Measurements from ENCODE around the gene DEFB121. TPM values are rescaled to one million over a fixed set of nuclear protein-coding genes. Genes with fewer than 3 reads are reported as not detected.
"Not testable (repeated sequence)": the region's sequence is repeated elsewhere in the genome, so short reads cannot be mapped to it uniquely, and the experiment has no call there.

The DEFB121 gene
- total RNA-seq, 4 donors from 2014 or later = not detected

GRCh38 chr20:31426891-31427551, 21.0 kb upstream of the DEFB121 start:
- DNase-seq; H3K9me3 ChIP-seq; H3K4me1 ChIP-seq; H3K36me3 ChIP-seq; intact Hi-C loops (cut with DNase I; ENCODE audit: low total_unique reads); in situ Hi-C loops (cut with MboI; ENCODE audit: low pct_ligation_motif_present in 1 of 4, low pct_unique_long_range_greater_than_20kb in 1 of 4, low sequenced_read_pairs in 3 of 4); H3K4me3 ChIP-seq; H3K27ac ChIP-seq; H3K27me3 ChIP-seq: not testable (repeated sequence)
- 92% methylated on average over 5 of the region's 48 CpGs; no CpG with 5 or more reads in 1 of the 2 donors for WGBS, 2 donors (ENCODE audit: low coverage in 1 of 2)

- Histone ChIP-seq H3K36me3 (no peaks in the 10 kb centered on the region), H3K4me1 (no peaks in the 10 kb centered on the region), H3K9me3 (no peaks in the 10 kb centered on the region), H3K4me3 (no peak overlapping the region), H3K27me3 (no peaks in the 10 kb centered on the region), H3K27ac (no peak overlapping the region)
- no peak for TF ChIP-seq POLR2A (IDR thresholded peaks at IDR 0.05)
- no peak for TF ChIP-seq EP300 (IDR thresholded peaks at IDR 0.05; ENCODE audit: low read depth)
- TF ChIP-seq POLR2AphosphoS5 (IDR thresholded peaks at IDR 0.05) = no peak
- no peak for TF ChIP-seq CTCF (IDR thresholded peaks at IDR 0.05)
- in situ Hi-C loops (cut with MboI; ENCODE audit: low pct_ligation_motif_present in 1 of 4, low pct_unique_long_range_greater_than_20kb in 1 of 4, low sequenced_read_pairs in 3 of 4) (no loop called here), intact Hi-C loops (cut with DNase I; ENCODE audit: low total_unique reads) (no loop called here)
- no peak for DNase-seq
Observed at GRCh38 chr20:31425797-31426196, 19.8 kb upstream of the DEFB121 start.

GRCh38 chr20:31418307-31418706, 12.3 kb upstream of the DEFB121 start:
- no peaks in the 10 kb centered on the region for H3K4me1 ChIP-seq
- H3K9me3 ChIP-seq = no peaks in the 10 kb centered on the region
- no peaks in the 10 kb centered on the region for H3K27me3 ChIP-seq
- no peak overlapping the region for H3K4me3 ChIP-seq
- in situ Hi-C loops (cut with MboI; ENCODE audit: low pct_ligation_motif_present in 1 of 4, low pct_unique_long_range_greater_than_20kb in 1 of 4, low sequenced_read_pairs in 3 of 4) = loop anchor here in 1 of 4 donors (25.0 kb wide), 1 partner anchor 106 kb away; the partner anchor contains the start of gene DEFB116
- no peaks in the 10 kb centered on the region for H3K36me3 ChIP-seq
- 75 to 83% methylated on average over 2 to 7 of the region's 7 CpGs for WGBS, 2 donors (ENCODE audit: low coverage in 1 of 2)
- TF ChIP-seq POLR2AphosphoS5 (IDR thresholded peaks at IDR 0.05) (no peak), CTCF (IDR thresholded peaks at IDR 0.05) (no peak), POLR2A (IDR thresholded peaks at IDR 0.05) (no peak), EP300 (IDR thresholded peaks at IDR 0.05; ENCODE audit: low read depth) (no peak)
- intact Hi-C loops (cut with DNase I; ENCODE audit: low total_unique reads) = no loop called here
- H3K27ac ChIP-seq = no peak overlapping the region
- no peak for DNase-seq

- WGBS, 2 donors (ENCODE audit: low coverage in 1 of 2) = 88 to 90% methylated on average over 2 of the region's 2 CpGs
- Histone ChIP-seq H3K36me3 (no peaks in the 10 kb centered on the region), H3K9me3 (no peaks in the 10 kb centered on the region), H3K27me3 (no peaks in the 10 kb centered on the region), H3K4me3 (no peak overlapping the region), H3K27ac (no peak overlapping the region), H3K4me1 (no peaks in the 10 kb centered on the region)
- intact Hi-C loops (cut with DNase I; ENCODE audit: low total_unique reads) = no loop called here
- no peak for TF ChIP-seq POLR2AphosphoS5 (IDR thresholded peaks at IDR 0.05)
- TF ChIP-seq POLR2A (IDR thresholded peaks at IDR 0.05) = no peak
- no peak for TF ChIP-seq CTCF (IDR thresholded peaks at IDR 0.05)
- no peak for TF ChIP-seq EP300 (IDR thresholded peaks at IDR 0.05; ENCODE audit: low read depth)
- in situ Hi-C loops (cut with MboI; ENCODE audit: low pct_ligation_motif_present in 1 of 4, low pct_unique_long_range_greater_than_20kb in 1 of 4, low sequenced_read_pairs in 3 of 4) = loop anchor here in 1 of 4 donors (25.0 kb wide), 1 partner anchor 103 kb away; the partner anchor contains the start of gene DEFB116
- DNase-seq = no peak
Observed at GRCh38 chr20:31415653-31416052, 9.6 kb upstream of the DEFB121 start.

- H3K4me1 ChIP-seq = no peaks in the 10 kb centered on the region
- no peaks in the 10 kb centered on the region for H3K9me3 ChIP-seq
- no peaks in the 10 kb centered on the region for H3K27me3 ChIP-seq
- H3K36me3 ChIP-seq = no peaks in the 10 kb centered on the region
- intact Hi-C loops (cut with DNase I; ENCODE audit: low total_unique reads) (no loop called here), in situ Hi-C loops (cut with MboI; ENCODE audit: low pct_ligation_motif_present in 1 of 4, low pct_unique_long_range_greater_than_20kb in 1 of 4, low sequenced_read_pairs in 3 of 4) (loop anchor here in 1 of 4 donors (25.0 kb wide), 1 partner anchor 102 kb away; the partner anchor contains the start of gene DEFB116)
- DNase-seq = no peak
- no peak for TF ChIP-seq POLR2AphosphoS5 (IDR thresholded peaks at IDR 0.05)
- no peak for TF ChIP-seq EP300 (IDR thresholded peaks at IDR 0.05; ENCODE audit: low read depth)
- no peak for TF ChIP-seq POLR2A (IDR thresholded peaks at IDR 0.05)
- no peak for TF ChIP-seq CTCF (IDR thresholded peaks at IDR 0.05)
- H3K27ac ChIP-seq = no peak overlapping the region
- H3K4me3 ChIP-seq = no peak overlapping the region
- 76 to 83% methylated on average over 6 of the region's 6 CpGs for whole genome bisulfite sequencing, 2 donors (ENCODE audit: low coverage in 1 of 2)
Observed at GRCh38 chr20:31414381-31414780, 8.4 kb upstream of the DEFB121 start.

Measured in transverse colon (tissue), 4 donors.